ENCODE results near the gene ABCA4. TPM values are rescaled to one million over a fixed set of nuclear protein-coding genes. Genes with fewer than 3 reads are reported as not detected.
"Not testable (repeated sequence)": the region's sequence is repeated elsewhere in the genome, so short reads cannot be mapped to it uniquely, and the experiment has no call there.

The ABCA4 gene
- total RNA-seq, 4 donors from 2014 or later = 2.1 to 7.5 (median 5.0) TPM

DNA sequence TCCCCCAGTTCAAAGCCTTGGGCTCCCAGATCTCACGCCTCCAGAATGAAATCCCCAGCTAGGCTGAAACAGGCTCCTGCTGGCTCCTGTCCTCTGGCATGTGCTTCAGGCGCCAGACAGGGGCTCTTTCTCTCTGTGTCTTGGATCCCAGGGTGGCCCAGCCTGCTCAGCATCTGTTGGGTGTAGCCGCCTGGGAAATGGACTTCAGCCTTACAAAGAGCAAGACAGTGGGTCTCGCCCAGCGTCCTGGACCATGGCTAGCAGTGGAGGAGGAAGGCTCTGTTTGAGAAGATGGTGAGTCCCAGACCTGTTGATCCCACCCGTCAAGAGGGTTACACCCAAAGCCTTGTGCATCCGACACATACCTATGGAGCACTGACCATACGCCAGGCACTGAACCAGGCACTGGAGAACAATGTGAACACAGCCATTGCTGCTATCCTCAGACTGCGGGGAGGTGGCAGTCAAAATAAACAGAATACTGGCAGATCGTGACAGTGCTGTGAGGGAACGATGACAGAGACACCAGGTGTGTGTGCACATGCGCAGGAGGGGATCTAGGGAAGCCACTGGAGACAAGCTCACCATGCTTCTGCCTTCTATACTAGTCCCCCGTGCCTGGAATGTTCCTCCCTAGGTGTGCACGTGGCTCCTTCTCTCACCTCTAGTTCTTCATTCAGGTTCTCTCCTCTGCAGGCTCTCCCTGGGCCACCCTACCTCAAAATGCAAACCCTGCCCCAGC, 118.7 kb downstream of the ABCA4 start:
- H3K4me1 ChIP-seq = no peaks in the 10 kb centered on the region
- H3K9me3 ChIP-seq = no peaks in the 10 kb centered on the region
- H3K36me3 ChIP-seq = no peaks in the 10 kb centered on the region
- H3K27me3 ChIP-seq = no peaks in the 10 kb centered on the region
- H3K4me3 ChIP-seq = no peak overlapping the region
- DNase-seq = peak in 1 of 3 donors; percentile 68
- no peak for TF ChIP-seq POLR2A (IDR thresholded peaks at IDR 0.05)
- TF ChIP-seq, protein P1, sequence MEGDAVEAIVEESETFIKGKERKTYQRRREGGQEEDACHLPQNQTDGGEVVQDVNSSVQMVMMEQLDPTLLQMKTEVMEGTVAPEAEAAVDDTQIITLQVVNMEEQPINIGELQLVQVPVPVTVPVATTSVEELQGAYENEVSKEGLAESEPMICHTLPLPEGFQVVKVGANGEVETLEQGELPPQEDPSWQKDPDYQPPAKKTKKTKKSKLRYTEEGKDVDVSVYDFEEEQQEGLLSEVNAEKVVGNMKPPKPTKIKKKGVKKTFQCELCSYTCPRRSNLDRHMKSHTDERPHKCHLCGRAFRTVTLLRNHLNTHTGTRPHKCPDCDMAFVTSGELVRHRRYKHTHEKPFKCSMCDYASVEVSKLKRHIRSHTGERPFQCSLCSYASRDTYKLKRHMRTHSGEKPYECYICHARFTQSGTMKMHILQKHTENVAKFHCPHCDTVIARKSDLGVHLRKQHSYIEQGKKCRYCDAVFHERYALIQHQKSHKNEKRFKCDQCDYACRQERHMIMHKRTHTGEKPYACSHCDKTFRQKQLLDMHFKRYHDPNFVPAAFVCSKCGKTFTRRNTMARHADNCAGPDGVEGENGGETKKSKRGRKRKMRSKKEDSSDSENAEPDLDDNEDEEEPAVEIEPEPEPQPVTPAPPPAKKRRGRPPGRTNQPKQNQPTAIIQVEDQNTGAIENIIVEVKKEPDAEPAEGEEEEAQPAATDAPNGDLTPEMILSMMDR (IDR thresholded peaks at IDR 0.05) = no peak
- H3K27ac ChIP-seq = peak overlapping the region in 1 of 4 donors; percentile 39

DNA sequence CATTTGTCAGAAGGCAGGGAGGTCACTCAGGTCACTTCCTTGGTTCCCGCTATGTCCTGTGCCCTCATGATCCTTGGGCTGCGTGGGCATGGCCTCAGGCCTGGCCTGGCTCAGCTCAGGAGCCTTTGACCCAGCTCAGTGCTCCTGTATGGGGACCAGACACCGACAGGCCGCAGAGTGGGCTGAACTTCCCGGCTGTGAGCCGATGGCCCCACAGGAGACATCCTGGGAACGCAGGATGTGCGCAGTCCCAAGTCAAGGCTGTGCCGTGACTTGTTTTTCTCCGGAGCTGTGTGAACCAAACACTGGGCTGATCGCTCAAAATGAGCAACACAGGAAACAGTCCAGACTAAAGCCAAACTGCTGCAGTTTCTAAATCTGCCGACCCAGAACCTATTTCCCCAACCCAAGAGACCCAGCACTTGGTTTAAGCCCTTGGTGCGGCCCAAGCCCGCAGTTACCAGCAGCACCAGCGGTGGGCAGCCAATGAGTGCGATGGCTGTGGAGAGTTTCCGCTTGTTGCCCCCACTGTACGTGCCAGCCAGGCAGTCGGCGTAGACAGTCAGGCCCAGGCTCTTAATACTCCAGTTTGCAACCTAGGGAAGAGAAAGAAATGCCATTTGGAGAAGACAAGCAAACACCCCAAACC, 119.4 kb downstream of the ABCA4 start:
- no peaks in the 10 kb centered on the region for H3K4me1 ChIP-seq
- no peak for DNase-seq
- no peaks in the 10 kb centered on the region for H3K27me3 ChIP-seq
- TF ChIP-seq, protein P1 (IDR thresholded peaks at IDR 0.05) = no peak
- no peak for TF ChIP-seq POLR2A (IDR thresholded peaks at IDR 0.05)
- no peaks in the 10 kb centered on the region for H3K9me3 ChIP-seq
- H3K36me3 ChIP-seq = no peaks in the 10 kb centered on the region
- H3K4me3 ChIP-seq = no peak overlapping the region
- peak overlapping the region in 1 of 4 donors; percentile 39 for H3K27ac ChIP-seq

DNA sequence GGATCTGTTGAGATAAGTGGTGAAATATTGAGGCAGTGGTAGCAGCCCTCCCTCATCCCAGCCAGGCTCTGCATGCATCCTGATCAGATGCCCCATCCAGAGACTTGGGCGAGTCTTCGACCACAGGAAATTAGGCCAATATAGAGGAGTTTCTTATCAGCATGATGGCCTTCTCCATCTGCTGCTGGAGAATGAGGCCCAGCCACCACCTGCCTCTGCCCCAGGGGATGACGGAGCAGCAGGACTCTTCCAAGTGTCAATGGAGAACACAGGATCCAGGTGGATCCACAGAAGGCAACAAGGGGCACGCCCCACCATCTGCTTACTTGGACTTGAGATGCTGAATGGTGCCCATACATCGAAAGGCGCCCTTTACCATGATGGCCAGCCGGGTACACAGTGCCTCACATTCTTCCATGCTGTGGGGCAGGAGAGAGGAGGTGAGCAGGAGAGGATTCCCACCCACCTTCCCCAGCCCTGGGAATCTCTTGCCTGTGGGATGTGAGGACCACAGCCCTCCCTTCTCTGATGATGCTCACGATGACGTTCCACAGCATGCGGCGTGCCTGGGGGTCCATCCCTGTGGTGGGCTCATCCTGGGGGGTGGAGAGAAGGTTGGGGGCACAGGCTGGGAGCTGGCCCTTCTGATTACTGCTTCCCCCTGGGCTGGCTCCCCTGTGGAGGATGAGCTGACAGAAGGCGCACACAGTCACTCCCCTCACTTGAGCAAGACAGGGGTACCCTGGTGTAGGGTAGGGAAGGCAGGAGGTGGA, 120.3 kb downstream of the ABCA4 start:
- H3K27ac ChIP-seq = peak overlapping the region in 1 of 4 donors; percentile 39
- no peaks in the 10 kb centered on the region for H3K36me3 ChIP-seq
- H3K9me3 ChIP-seq = no peaks in the 10 kb centered on the region
- no peaks in the 10 kb centered on the region for H3K27me3 ChIP-seq
- no peak overlapping the region for H3K4me3 ChIP-seq
- no peak for TF ChIP-seq POLR2A (IDR thresholded peaks at IDR 0.05)
- TF ChIP-seq, protein P1 (IDR thresholded peaks at IDR 0.05) = no peak
- H3K4me1 ChIP-seq = no peaks in the 10 kb centered on the region
- peak in 1 of 3 donors; percentile 63 for DNase-seq

DNA sequence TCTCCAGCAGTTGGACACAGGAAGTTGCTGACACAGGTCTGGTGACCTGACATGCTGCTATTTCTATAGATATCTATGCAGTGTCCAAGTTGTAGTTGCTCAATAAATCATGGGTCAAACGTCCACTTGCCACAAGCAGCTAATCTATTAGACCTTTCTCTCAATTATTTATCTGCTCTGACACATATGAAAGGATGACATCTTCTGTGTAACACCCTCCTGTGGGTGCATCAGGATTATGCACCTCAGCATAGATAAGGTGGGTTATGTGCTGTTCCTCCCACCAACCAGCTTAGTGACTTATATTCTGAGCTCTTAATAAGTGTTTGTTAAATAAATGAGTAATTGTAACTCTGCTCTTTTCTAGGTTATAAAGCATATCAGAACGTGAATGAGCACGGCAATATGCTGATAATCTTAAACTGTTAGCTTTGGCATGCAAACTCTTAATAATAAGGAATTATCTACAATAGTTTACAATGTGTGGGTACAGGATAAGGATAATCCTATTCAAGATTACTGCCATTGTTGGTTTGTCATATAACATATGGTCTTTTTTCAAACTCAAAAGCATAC, 121.0 kb downstream of the ABCA4 start:
- no peaks in the 10 kb centered on the region for H3K27me3 ChIP-seq
- no peak overlapping the region for H3K27ac ChIP-seq
- H3K9me3 ChIP-seq = no peaks in the 10 kb centered on the region
- no peak overlapping the region for H3K4me3 ChIP-seq
- DNase-seq = no peak
- no peaks in the 10 kb centered on the region for H3K36me3 ChIP-seq
- TF ChIP-seq POLR2A (IDR thresholded peaks at IDR 0.05) = no peak
- TF ChIP-seq, protein P1 (IDR thresholded peaks at IDR 0.05) = peak in 2 of 6 experiments; percentile 10 to 17
- no peaks in the 10 kb centered on the region for H3K4me1 ChIP-seq

DNA sequence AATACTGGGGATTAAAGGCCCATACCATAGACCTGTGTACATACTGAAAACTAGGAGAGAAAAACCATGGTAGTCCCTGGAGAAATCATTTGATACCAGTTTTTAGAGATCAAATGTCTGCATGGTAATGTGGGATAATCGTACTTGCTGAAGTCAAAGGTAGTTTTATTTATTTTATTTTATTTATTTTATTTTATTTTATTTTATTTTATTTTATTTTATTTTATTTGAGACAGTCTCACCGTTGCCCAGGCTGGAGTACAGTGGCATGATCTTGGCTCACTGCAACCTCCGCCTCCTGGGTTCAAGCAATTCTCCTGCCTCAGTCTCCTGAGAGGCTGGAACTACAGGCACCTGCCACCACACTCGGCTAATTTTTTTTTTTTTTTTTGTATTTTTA, 122.4 kb downstream of the ABCA4 start:
- DNase-seq, H3K27me3 ChIP-seq, H3K4me3 ChIP-seq, H3K27ac ChIP-seq, H3K9me3 ChIP-seq, H3K4me1 ChIP-seq, H3K36me3 ChIP-seq: not testable (repeated sequence)

Data from Peyer's patch (tissue), 4 donors.